Frontal cortex (tissue), 4 donors: ENCODE measurements around the gene MAEA. TPM values are rescaled to one million over a fixed set of nuclear protein-coding genes. Genes with fewer than 3 reads are reported as not detected.

Experiments used
- DNase-seq, 2 donors: peaks; one replicate each; pipeline ENCODE4 v3.0.0; 2012; ENCODE audit warnings: low spot score in 2 of 2
- FAIRE-seq: peaks from 2 replicates; lab custom pipeline; 2012; peaks lifted over from hg19 to GRCh38; lab: Jason Lieb, UNC
- total RNA-seq: library from RNA; depleted of rRNA; stranded (reverse); fragments of >200 nt; gene quantifications from one replicate; pipeline ENCODE4 v1.2.3, GENCODE V29; 2014
- donor health status: control.
- donor health status: control.
- donor health status: control.

MAEA gene
- total RNA-seq, 1 donor from 2014 or later = 31.4 TPM

GRCh38 chr4:1384675-1385372 is 95.1 kb downstream of the MAEA start:
- no peak for DNase-seq
- FAIRE-seq = no peak

GRCh38 chr4:1385373-1386340 is 96.0 kb downstream of the MAEA start:
- no peak for DNase-seq

More at GRCh38 chr4:1385373-1386340, 96.0 kb downstream of the MAEA start:
- no peak for FAIRE-seq

Other genes with a start within 250 kb of the MAEA start
- gene RNF212, start 176.3 kb upstream of the MAEA start, total RNA-seq = 3.3 TPM
- 6.1 TPM for gene SPON2, start 117.3 kb upstream of the MAEA start, total RNA-seq
- gene CTBP1, start 40.8 kb upstream of the MAEA start, total RNA-seq = 224 TPM
- gene UVSSA, start 57.3 kb downstream of the MAEA start, total RNA-seq = 5.3 TPM
- gene NKX1-1, start 116.6 kb downstream of the MAEA start, total RNA-seq = not detected